Mesenchymal stem cell (in vitro differentiated cells and primary cell): ENCODE measurements around the gene PPP5C.

Source experiments
- DNase-seq: peaks from one replicate; pipeline ENCODE4 v3.0.0-alpha.2; 2013
- H2AFZ ChIP-seq: one replicate; pipeline ENCODE4 v1.6.1; 2013; ENCODE audit warnings: low read depth, mild to moderate bottlenecking, control low read depth, inconsistent platforms, low read length, moderate library complexity
- H2AK5ac ChIP-seq: 2 replicates; pipeline ENCODE4 v1.6.1; 2013; ENCODE audit warnings: low read length, moderate library complexity, mild to moderate bottlenecking, inconsistent platforms; ENCODE audit not compliant: severe bottlenecking
- H2BK120ac ChIP-seq: one replicate; pipeline ENCODE4 v1.6.1; 2013; ENCODE audit warnings: low read depth, mild to moderate bottlenecking, inconsistent platforms, low read length, moderate library complexity
- H2BK12ac ChIP-seq, 2 experiments: one replicate each; pipeline ENCODE4 v1.6.1; 2013; ENCODE audit warnings: inconsistent platforms in 2 of 2, low read length in 2 of 2, mild to moderate bottlenecking in 2 of 2, moderate library complexity in 2 of 2, control low read depth in 1 of 2
- H2BK15ac ChIP-seq: one replicate; pipeline ENCODE4 v1.6.1; 2013; ENCODE audit warnings: mild to moderate bottlenecking, low read depth, inconsistent platforms; ENCODE audit not compliant: poor library complexity, severe bottlenecking
- H2BK5ac ChIP-seq: 2 replicates; pipeline ENCODE4 v1.6.1; 2013; ENCODE audit warnings: low read depth, mild to moderate bottlenecking, low read length, control low read depth, inconsistent platforms; ENCODE audit not compliant: poor library complexity, severe bottlenecking
- H3K14ac ChIP-seq, 2 experiments: one replicate each; pipeline ENCODE4 v1.6.1; 2013; ENCODE audit warnings: inconsistent platforms in 2 of 2, low read length in 2 of 2, control low read depth in 1 of 2, mild to moderate bottlenecking in 1 of 2, moderate library complexity in 1 of 2
- H3K18ac ChIP-seq, 2 experiments: one replicate each; pipeline ENCODE4 v1.6.1; 2013; ENCODE audit warnings: inconsistent platforms in 2 of 2, low read length in 2 of 2, control low read depth in 1 of 2, low read depth in 1 of 2, mild to moderate bottlenecking in 1 of 2
- H3K23ac ChIP-seq, 2 experiments: one replicate each; pipeline ENCODE4 v1.6.1; 2013; ENCODE audit warnings: inconsistent platforms in 2 of 2, low read length in 2 of 2, mild to moderate bottlenecking in 2 of 2, moderate library complexity in 2 of 2, control low read depth in 1 of 2
- H3K27ac ChIP-seq: 2 replicates; pipeline ENCODE4 v1.5.1; 2013; ENCODE audit warnings: mild to moderate bottlenecking, moderate library complexity, low read length, control low read depth, inconsistent platforms; ENCODE audit not compliant: poor library complexity, severe bottlenecking
- H3K27me3 ChIP-seq, 2 experiments: 2 replicates each; pipeline versions ENCODE4 v1.6.1 to v1.7.0; 2013; ENCODE audit warnings: low read length in 2 of 2, mild to moderate bottlenecking in 2 of 2, moderate library complexity in 2 of 2, control low read depth in 1 of 2, inconsistent platforms in 1 of 2; ENCODE audit not compliant: control insufficient read depth in 1 of 2, insufficient read depth in 1 of 2
- H3K36me3 ChIP-seq, 2 experiments: 2 replicates each; pipeline versions ENCODE4 v1.6.1 to v1.7.0; 2013; ENCODE audit warnings: low read length in 2 of 2, control low read depth in 1 of 2, inconsistent platforms in 1 of 2, low read depth in 1 of 2, mild to moderate bottlenecking in 1 of 2; ENCODE audit not compliant: insufficient read depth in 2 of 2, control insufficient read depth in 1 of 2
- H3K4ac ChIP-seq, 2 experiments: one replicate each; pipeline ENCODE4 v1.6.1; 2013; ENCODE audit warnings: inconsistent platforms in 2 of 2, low read length in 2 of 2, mild to moderate bottlenecking in 2 of 2, moderate library complexity in 2 of 2, control low read depth in 1 of 2, low read depth in 1 of 2
- H3K4me1 ChIP-seq: 2 replicates; pipeline ENCODE4 v1.6.1; 2013; ENCODE audit warnings: low read depth, low read length, control low read depth; ENCODE audit not compliant: control insufficient read depth, insufficient read depth
- H3K4me2 ChIP-seq: 2 replicates; pipeline ENCODE4 v1.6.1; 2013; ENCODE audit warnings: low read length, mild to moderate bottlenecking, inconsistent platforms; ENCODE audit not compliant: poor library complexity, severe bottlenecking
- H3K4me3 ChIP-seq, 2 experiments: 2 replicates each; pipeline versions ENCODE4 v1.5.1 to v1.7.0; 2013; ENCODE audit warnings: low read length in 2 of 2, mild to moderate bottlenecking in 2 of 2, control low read depth in 1 of 2, low read depth in 1 of 2; ENCODE audit not compliant: insufficient read depth in 1 of 2
- H3K79me1 ChIP-seq: replicated peaks from 2 replicates; pipeline ENCODE4 v1.6.1; 2013; ENCODE audit warnings: mild to moderate bottlenecking, control low read depth, low read length, inconsistent platforms; ENCODE audit not compliant: poor library complexity, severe bottlenecking
- H3K9ac ChIP-seq: 2 replicates; pipeline ENCODE4 v1.7.0; 2013; ENCODE audit warnings: mild to moderate bottlenecking, low read length, moderate library complexity
- H3K9me3 ChIP-seq: 2 replicates; pipeline ENCODE4 v1.7.0; 2013; ENCODE audit warnings: mild to moderate bottlenecking, low read length; ENCODE audit not compliant: control insufficient read depth
- H4K8ac ChIP-seq: one replicate; pipeline ENCODE4 v1.6.1; 2013; ENCODE audit warnings: inconsistent platforms, mild to moderate bottlenecking, low read length, moderate library complexity
- H4K91ac ChIP-seq: one replicate; pipeline ENCODE4 v1.6.1; 2013; ENCODE audit warnings: mild to moderate bottlenecking, low read length, inconsistent platforms
- WGBS: methylation state at CpG from one replicate; pipeline ENCODE4 v1.1.7; 2013; ENCODE audit warnings: mixed read lengths; 5-methylcytosine and 5-hydroxymethylcytosine counted together

Gene PPP5C

DNA sequence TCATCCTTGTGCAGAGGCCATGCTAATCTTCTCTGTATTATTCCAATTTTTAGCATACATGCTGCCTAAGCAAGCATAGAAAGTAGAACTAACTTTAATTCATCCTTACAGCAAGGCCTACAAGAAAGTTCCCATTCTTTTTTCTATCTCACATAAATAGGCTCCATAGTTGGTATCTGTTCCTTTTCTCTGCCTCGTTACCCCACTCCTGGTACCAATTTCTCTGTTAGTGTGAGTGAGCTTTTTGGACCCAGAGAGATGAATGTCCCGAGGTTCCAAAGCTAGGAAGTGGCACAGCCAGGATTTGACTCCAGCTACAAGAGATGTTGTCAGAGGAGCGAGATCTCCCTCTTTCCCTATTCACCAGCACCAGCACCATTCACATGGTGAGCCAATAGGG is 40.4 kb upstream of the PPP5C start:
- peaks cover 17% of the 10 kb centered on the region for H3K9me3 ChIP-seq
- H3K4ac ChIP-seq: no peak overlapping the region
- no peak overlapping the region for H3K18ac ChIP-seq
- no peak overlapping the region for H3K4me3 ChIP-seq
- no peak overlapping the region for H2AK5ac ChIP-seq
- no peak overlapping the region for H2BK15ac ChIP-seq
- H3K36me3 ChIP-seq: peaks cover 38 to 45% of the 10 kb centered on the region in 2 experiments
- no peak overlapping the region for H2BK5ac ChIP-seq
- no peak overlapping the region for H3K9ac ChIP-seq
- H3K4me2 ChIP-seq: no peak overlapping the region
- no peaks in the 10 kb centered on the region for H3K27me3 ChIP-seq
- no peak overlapping the region for H2BK120ac ChIP-seq
- H4K91ac ChIP-seq: no peak overlapping the region
- H4K8ac ChIP-seq: no peak overlapping the region
- peaks cover 10% of the 10 kb centered on the region for H3K4me1 ChIP-seq
- no peak overlapping the region for H3K14ac ChIP-seq
- H3K79me1 ChIP-seq: no peaks in the 10 kb centered on the region
- 93% methylated on average over 2 of the region's 3 CpGs for WGBS
- H3K23ac ChIP-seq: no peak overlapping the region
- no peak overlapping the region for H3K27ac ChIP-seq
- H2BK12ac ChIP-seq: no peak overlapping the region
- H2AFZ ChIP-seq: no peak overlapping the region
- no peak for DNase-seq

DNA sequence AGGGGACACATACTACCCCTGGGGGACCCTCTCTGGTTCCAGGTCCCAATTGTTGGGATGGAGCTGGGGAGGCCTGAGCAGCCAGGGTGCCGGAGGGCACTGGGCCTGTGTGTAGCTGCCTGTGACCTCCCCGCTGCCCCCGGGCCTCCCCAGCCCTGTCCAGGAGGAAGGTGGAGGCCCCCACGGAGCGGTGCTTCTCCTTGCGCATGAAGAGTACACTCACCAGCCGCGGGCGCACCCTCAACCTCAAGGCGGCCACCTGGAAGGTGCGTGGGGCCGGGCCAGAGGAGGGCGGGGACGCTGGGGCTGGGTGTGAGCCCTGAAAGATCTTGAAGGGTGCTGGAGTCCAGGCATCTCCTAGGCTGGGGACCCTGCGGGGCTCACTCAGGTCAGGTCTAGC is 38.4 kb upstream of the PPP5C start:
- no peak overlapping the region for H2BK5ac ChIP-seq
- H3K27ac ChIP-seq: no peak overlapping the region
- H3K27me3 ChIP-seq: no peaks in the 10 kb centered on the region
- 93% methylated on average over 15 of the region's 15 CpGs for WGBS
- H4K8ac ChIP-seq: no peak overlapping the region
- H3K4ac ChIP-seq: no peak overlapping the region
- H3K18ac ChIP-seq: no peak overlapping the region
- no peak overlapping the region for H2AFZ ChIP-seq
- H4K91ac ChIP-seq: no peak overlapping the region
- H3K14ac ChIP-seq: no peak overlapping the region
- no peaks in the 10 kb centered on the region for H3K79me1 ChIP-seq
- no peak for DNase-seq
- H3K23ac ChIP-seq: no peak overlapping the region
- H3K4me3 ChIP-seq: no peak overlapping the region
- H2BK12ac ChIP-seq: no peak overlapping the region
- peaks cover 17% of the 10 kb centered on the region for H3K9me3 ChIP-seq
- no peak overlapping the region for H2AK5ac ChIP-seq
- H2BK120ac ChIP-seq: no peak overlapping the region
- no peak overlapping the region for H3K4me2 ChIP-seq
- peaks cover 50 to 55% of the 10 kb centered on the region in 2 experiments for H3K36me3 ChIP-seq
- H3K4me1 ChIP-seq: peaks cover 10% of the 10 kb centered on the region
- no peak overlapping the region for H3K9ac ChIP-seq
- H2BK15ac ChIP-seq: no peak overlapping the region

DNA sequence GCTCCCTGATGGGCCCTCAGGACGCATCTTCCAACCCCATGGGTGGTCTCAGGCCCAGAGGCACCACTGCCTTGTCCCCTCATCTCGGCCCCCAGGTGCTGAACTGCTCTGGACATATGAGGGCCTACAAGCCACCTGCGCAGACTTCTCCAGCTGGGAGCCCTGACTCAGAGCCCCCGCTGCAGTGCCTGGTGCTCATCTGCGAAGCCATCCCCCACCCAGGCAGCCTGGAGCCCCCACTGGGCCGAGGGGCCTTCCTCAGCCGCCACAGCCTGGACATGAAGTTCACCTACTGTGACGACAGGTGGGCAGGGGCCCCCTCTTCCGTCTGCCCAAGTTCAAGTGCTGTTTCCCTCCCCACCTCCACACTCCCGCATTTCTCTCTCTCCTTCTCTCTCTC is 37.8 kb upstream of the PPP5C start:
- H3K23ac ChIP-seq: no peak overlapping the region
- no peak overlapping the region for H2AFZ ChIP-seq
- no peak overlapping the region for H2AK5ac ChIP-seq
- no peak overlapping the region for H3K27ac ChIP-seq
- no peak overlapping the region for H3K4ac ChIP-seq
- H4K8ac ChIP-seq: no peak overlapping the region
- H3K4me3 ChIP-seq: no peak overlapping the region
- no peak overlapping the region for H2BK5ac ChIP-seq
- H3K14ac ChIP-seq: no peak overlapping the region
- no peak overlapping the region for H4K91ac ChIP-seq
- DNase-seq: no peak
- peaks cover 17% of the 10 kb centered on the region for H3K9me3 ChIP-seq
- H2BK15ac ChIP-seq: no peak overlapping the region
- H3K9ac ChIP-seq: no peak overlapping the region
- H3K27me3 ChIP-seq: no peaks in the 10 kb centered on the region
- H3K4me2 ChIP-seq: no peak overlapping the region
- H3K4me1 ChIP-seq: peaks cover 7% of the 10 kb centered on the region
- peaks cover 46 to 51% of the 10 kb centered on the region in 2 experiments for H3K36me3 ChIP-seq
- no peak overlapping the region for H2BK120ac ChIP-seq
- 91% methylated on average over 10 of the region's 10 CpGs for WGBS
- H3K79me1 ChIP-seq: no peaks in the 10 kb centered on the region
- no peak overlapping the region for H2BK12ac ChIP-seq
- no peak overlapping the region for H3K18ac ChIP-seq

DNA sequence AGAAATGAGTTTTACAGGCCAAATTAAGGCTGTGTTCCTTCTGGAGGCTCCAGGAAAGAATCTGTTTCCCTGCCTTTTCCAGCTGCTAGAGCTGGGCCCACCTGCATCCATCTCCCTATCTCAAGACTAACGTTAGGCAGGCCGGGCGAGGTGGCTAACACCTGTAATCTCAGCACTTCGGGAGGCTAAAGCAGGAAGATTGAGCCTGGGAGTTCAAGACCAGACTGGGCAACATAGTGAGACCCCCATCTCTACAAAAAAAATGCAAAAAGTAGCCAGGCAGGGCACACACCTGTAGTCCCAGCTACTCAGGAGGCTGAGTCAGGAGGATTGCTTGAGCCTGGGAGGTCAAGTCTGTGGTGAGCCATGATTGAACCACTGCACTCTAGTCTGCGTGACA is 35.4 kb upstream of the PPP5C start:
- Histone ChIP-seq H3K9me3 (peaks cover 7% of the 10 kb centered on the region), H2BK15ac (no peak overlapping the region), H3K4ac (no peak overlapping the region), H2AFZ (no peak overlapping the region), H3K18ac (no peak overlapping the region), H2BK12ac (no peak overlapping the region), H3K14ac (no peak overlapping the region), H2AK5ac (no peak overlapping the region), H4K8ac (no peak overlapping the region), H3K9ac (no peak overlapping the region), H3K4me1 (peaks cover 7% of the 10 kb centered on the region), H3K27ac (no peak overlapping the region), H4K91ac (no peak overlapping the region), H3K36me3 (peaks cover 29 to 32% of the 10 kb centered on the region in 2 experiments), H3K23ac (no peak overlapping the region), H3K4me3 (no peak overlapping the region), H3K79me1 (no peaks in the 10 kb centered on the region), H2BK5ac (no peak overlapping the region), H2BK120ac (no peak overlapping the region), H3K4me2 (no peak overlapping the region), H3K27me3 (no peaks in the 10 kb centered on the region)
- no peak for DNase-seq
- WGBS: 93% methylated on average over 5 of the region's 5 CpGs
